WTC11 (cell line): Measurements from ENCODE around the gene GRPEL2. TPM values are rescaled to one million over a fixed set of nuclear protein-coding genes. Genes with fewer than 3 reads are reported as not detected.
A peak's percentile ranks its signal among the peaks of the same experiment; 100 is the strongest.

Experiments
- ATAC-seq: fragments of 200-7000 bp; cut with Tn5 transposase; 2 replicates; pipeline ENCODE4 v1.10.0; 2021; ENCODE audit warnings: mild to moderate bottlenecking, moderate library complexity
- CTCF ChIA-PET: fragments of 300-600 bp; sonication (Branson Sonifier 250); formaldehyde crosslinking; loops from one replicate; lab custom pipeline; 2021; ENCODE audit warnings: antibody characterized with exemption; lab: Charles Lee
- POLR2A ChIA-PET: fragments of 350-600 bp; sonication (Branson Sonifier 250); formaldehyde crosslinking; loops from one replicate; lab custom pipeline; 2021; ENCODE audit warnings: antibody characterized with exemption; lab: Charles Lee
- DNase-seq: peaks from one replicate; pipeline ENCODE4 v3.0.0; 2021; ENCODE audit warnings: low spot score
- H3K27ac Mint-ChIP-seq: 2 replicates; pipeline ENCODE4 v1.8.0; 2021; ENCODE audit warnings: mixed read lengths
- H3K27me3 Mint-ChIP-seq: 2 replicates; pipeline ENCODE4 v1.8.0; 2021; ENCODE audit warnings: low read depth, mild to moderate bottlenecking, moderate library complexity, mixed read lengths
- H3K36me3 Mint-ChIP-seq: 2 replicates; pipeline ENCODE4 v1.8.0; 2021; ENCODE audit warnings: mixed read lengths
- H3K4me1 Mint-ChIP-seq: 2 replicates; pipeline ENCODE4 v1.8.0; 2022; ENCODE audit warnings: mixed read lengths
- H3K4me3 Mint-ChIP-seq: 2 replicates; pipeline ENCODE4 v1.8.0; 2021; ENCODE audit warnings: mild to moderate bottlenecking, moderate library complexity, mixed read lengths
- H3K9me3 Mint-ChIP-seq: 2 replicates; pipeline ENCODE4 v1.8.0; 2021; ENCODE audit warnings: mixed read lengths
- AFF4 ChIP-seq: sonication (generic); formaldehyde crosslinking; IDR thresholded peaks from 2 replicates; pipeline ENCODE4 v1.8.1; 2023; ENCODE audit warnings: mild to moderate bottlenecking, missing genetic modification reagents, borderline replicate concordance
- CDX4 ChIP-seq: fragments of 250-450 bp; sonication (Bioruptor Pico); IDR thresholded peaks from 2 replicates; pipeline ENCODE4 v1.9.0; 2021; ENCODE audit warnings: moderate library complexity, mild to moderate bottlenecking, inconsistent platforms, borderline replicate concordance
- E2F4 ChIP-seq: sonication (generic); formaldehyde crosslinking; IDR thresholded peaks from 2 replicates; pipeline ENCODE4 v1.8.1; 2022; ENCODE audit warnings: low read depth, mild to moderate bottlenecking, moderate library complexity, missing genetic modification reagents, borderline replicate concordance
- ELF4 ChIP-seq: sonication (generic); formaldehyde crosslinking; IDR thresholded peaks from 2 replicates; pipeline ENCODE4 v1.8.1; 2022; ENCODE audit warnings: low read depth, mild to moderate bottlenecking, moderate library complexity, missing genetic modification reagents
- ERG ChIP-seq: fragments of 250-450 bp; sonication (Bioruptor Pico); IDR thresholded peaks from 2 replicates; pipeline ENCODE4 v1.8.0; 2021; ENCODE audit warnings: mild to moderate bottlenecking
- FOXJ3 ChIP-seq: sonication (generic); formaldehyde crosslinking; IDR thresholded peaks from 2 replicates; pipeline ENCODE4 v1.9.0; 2021; ENCODE audit warnings: missing genetic modification reagents, mild to moderate bottlenecking, borderline replicate concordance
- FOXK1 ChIP-seq: sonication (generic); formaldehyde crosslinking; IDR thresholded peaks from 2 replicates; pipeline ENCODE4 v1.8.0; 2022; ENCODE audit warnings: mild to moderate bottlenecking, moderate library complexity, missing genetic modification reagents
- FOXP1 ChIP-seq: sonication (generic); formaldehyde crosslinking; IDR thresholded peaks from 2 replicates; pipeline ENCODE4 v1.8.0; 2022; ENCODE audit warnings: missing genetic modification reagents, mild to moderate bottlenecking, moderate library complexity, borderline replicate concordance
- GABPB1 ChIP-seq: sonication (generic); formaldehyde crosslinking; IDR thresholded peaks from 2 replicates; pipeline ENCODE4 v1.8.1; 2023; ENCODE audit warnings: mild to moderate bottlenecking, missing genetic modification reagents
- HMGXB4 ChIP-seq: sonication (generic); formaldehyde crosslinking; IDR thresholded peaks from 2 replicates; pipeline ENCODE4 v1.8.1; 2023; ENCODE audit warnings: mild to moderate bottlenecking, moderate library complexity, missing genetic modification reagents
- IRF1 ChIP-seq: sonication (generic); formaldehyde crosslinking; IDR thresholded peaks from 2 replicates; pipeline ENCODE4 v1.8.0; 2023; ENCODE audit warnings: missing genetic modification reagents
- MYBL2 ChIP-seq: sonication (generic); formaldehyde crosslinking; IDR thresholded peaks from 2 replicates; pipeline ENCODE4 v1.8.1; 2023; ENCODE audit warnings: mild to moderate bottlenecking, moderate library complexity, missing genetic modification reagents
- NFATC4 ChIP-seq: fragments of 250-450 bp; sonication (Bioruptor Pico); IDR thresholded peaks from 2 replicates; pipeline ENCODE4 v1.9.0; 2021; ENCODE audit warnings: mild to moderate bottlenecking
- NR3C1 ChIP-seq: sonication (generic); formaldehyde crosslinking; conservative IDR thresholded peaks from 2 replicates; pipeline ENCODE4 v1.8.1; 2023; ENCODE audit warnings: low read depth, mild to moderate bottlenecking, missing genetic modification reagents
- SOX15 ChIP-seq: fragments of 250-450 bp; sonication (Bioruptor Pico); IDR thresholded peaks from 2 replicates; pipeline ENCODE4 v1.9.0; 2021; ENCODE audit warnings: mild to moderate bottlenecking
- TEAD1 ChIP-seq: sonication (generic); formaldehyde crosslinking; IDR thresholded peaks from 2 replicates; pipeline ENCODE4 v1.8.0; 2022; ENCODE audit warnings: mild to moderate bottlenecking, missing genetic modification reagents
- ZBTB21 ChIP-seq: sonication (generic); formaldehyde crosslinking; IDR thresholded peaks from 2 replicates; pipeline ENCODE4 v1.8.1; 2023; ENCODE audit warnings: mild to moderate bottlenecking, missing genetic modification reagents, borderline replicate concordance
- ZNF138 ChIP-seq: sonication (generic); formaldehyde crosslinking; conservative IDR thresholded peaks from 2 replicates; pipeline ENCODE4 v1.8.1; 2022; ENCODE audit warnings: mild to moderate bottlenecking, moderate library complexity, missing genetic modification reagents
- ZNF423 ChIP-seq: fragments of 250-450 bp; sonication (Bioruptor Pico); IDR thresholded peaks from 2 replicates; pipeline ENCODE4 v2.1.2; 2022; ENCODE audit warnings: mild to moderate bottlenecking, moderate library complexity
- ZNF425 ChIP-seq: fragments of 250-450 bp; sonication (Bioruptor Pico); conservative IDR thresholded peaks from 2 replicates; pipeline ENCODE4 v1.9.0; 2021; ENCODE audit warnings: mild to moderate bottlenecking
- ZSCAN18 ChIP-seq: fragments of 250-450 bp; sonication (Bioruptor Pico); IDR thresholded peaks from 2 replicates; pipeline ENCODE4 v2.1.2; 2022; ENCODE audit warnings: mild to moderate bottlenecking, moderate library complexity
- total RNA-seq: library from RNA; stranded (reverse); gene quantifications from 3 replicates; pipeline ENCODE4 v1.2.3, GENCODE V29; 2021

GRPEL2 gene
- total RNA-seq, 1 experiment from 2014 or later, result 48.6 TPM

- TF ChIP-seq AFF4 (no peak), ZSCAN18 (CRISPR knock-in tag) (no peak), MYBL2 (CRISPR knock-in tag) (no peak), ELF4 (no peak), ERG (CRISPR knock-in tag) (no peak), ZNF423 (CRISPR knock-in tag) (no peak), SOX15 (CRISPR knock-in tag) (no peak), TEAD1 (CRISPR knock-in tag) (no peak), ZBTB21 (CRISPR knock-in tag) (no peak), FOXJ3 (CRISPR knock-in tag) (no peak), CDX4 (no peak)
Observed at GRCh38 chr5:149378241-149378820, 33.0 kb downstream of the GRPEL2 start (continued).

GRCh38 chr5:149379177-149379761 lies 34.0 kb downstream of the GRPEL2 start, which contains the start of gene IL17B:
Gene IL17B (minus strand): TSS chr5:149379292. CDS start chr5:149379225, 67 bp downstream.
- 0 out of 2 replicates have a peak, but pooled peaks cover 4% of the 10 kb centered on the region for H3K9me3 Mint-ChIP-seq
- POLR2A ChIA-PET, result no interaction called here
- H3K4me3 Mint-ChIP-seq, result no peak within 1 kb of the TSS
- TF ChIP-seq E2F4 (no peak), CDX4 (no peak), ZNF138 (CRISPR knock-in tag) (no peak), ZNF425 (no peak), IRF1 (CRISPR knock-in tag) (no peak), GABPB1 (no peak), HMGXB4 (CRISPR knock-in tag) (no peak), NR3C1 (CRISPR knock-in tag) (no peak), TEAD1 (CRISPR knock-in tag) (no peak), FOXP1 (no peak), FOXK1 (CRISPR knock-in tag) (no peak), ZNF423 (CRISPR knock-in tag) (no peak), NFATC4 (CRISPR knock-in tag) (no peak)

More at GRCh38 chr5:149379177-149379761, 34.0 kb downstream of the GRPEL2 start, which contains the start of gene IL17B:
- DNase-seq, result no peak
- peaks cover 9% of the 10 kb centered on the region for H3K4me1 Mint-ChIP-seq
- no peak for ATAC-seq
- H3K36me3 Mint-ChIP-seq, result no peaks in the 10 kb centered on the region
- peak within 1 kb of the TSS; percentile 49 for H3K27ac Mint-ChIP-seq
- CTCF ChIA-PET, result interaction anchor here (0.7 to 1.9 kb wide), 10 partner anchors 8 to 186 kb away, joined by 3 to 9 read pairs (median 3); partner anchors contain the start of gene PCYOX1L
- H3K27me3 Mint-ChIP-seq, result no peaks in the 10 kb centered on the region
